CD4-positive, alpha-beta memory T cell (primary cell): Measurements from ENCODE around the gene XPR1. TPM values are rescaled to one million over a fixed set of nuclear protein-coding genes. Genes with fewer than 3 reads are reported as not detected.

Source experiments
- polyA plus RNA-seq, 2 donors: library from polyadenylated mRNA; unstranded; fragments of 300-500 nt; fragmentation: Illumina TruSeq; gene quantifications; one replicate each; pipeline ENCODE4 v1.2.3, GENCODE V29; 2021
- total RNA-seq, 2 experiments: library from RNA; stranded (reverse); gene quantifications; one replicate each; pipeline ENCODE4 v1.2.3, GENCODE V29; 2021

The XPR1 gene
- total and polyA plus RNA-seq, 4 experiments from 2014 or later: 6.5 to 17.0 (median 12.6) TPM

Other genes starting within 250 kb of the XPR1 start
- gene ACBD6, start 129.4 kb upstream of the XPR1 start, total RNA-seq: 10 to 100 TPM; 55.1 to 64.2 TPM
- gene ACBD6, start 129.4 kb upstream of the XPR1 start, polyA plus RNA-seq: 10 to 100 TPM; 31.7 to 34.8 TPM
- not detected for gene OVAAL, start 73.1 kb upstream of the XPR1 start, total RNA-seq
- gene OVAAL, start 73.1 kb upstream of the XPR1 start, polyA plus RNA-seq: not detected